BJ (cell line): Measurements from ENCODE around the gene FUT8. TPM values are rescaled to one million over a fixed set of nuclear protein-coding genes. Genes with fewer than 3 reads are reported as not detected.

Experiments
- CTCF ChIA-PET: fragments of 350-600 bp; formaldehyde crosslinking; extraction: SDS; loops from one replicate; lab custom pipeline; 2021; ENCODE audit warnings: antibody characterized with exemption, inconsistent platforms; lab: Yijun Ruan, JAX
- POLR2A ChIA-PET: fragments of 300-600 bp; sonication (Branson Sonifier 250); formaldehyde crosslinking; extraction: SDS; loops from one replicate; lab custom pipeline; 2021; ENCODE audit warnings: antibody characterized with exemption; lab: Charles Lee
- DNase-seq: peaks from one replicate; pipeline ENCODE4 v3.0.0-alpha.2; 2011; ENCODE audit warnings: low read depth
- H3K27me3 ChIP-seq: 2 replicates; pipeline ENCODE4 v1.6.0; 2011; ENCODE audit warnings: low read length; ENCODE audit not compliant: control insufficient read depth, insufficient read depth
- H3K36me3 ChIP-seq: 2 replicates; pipeline ENCODE4 v1.5.1; 2011; ENCODE audit warnings: low read length; ENCODE audit not compliant: control insufficient read depth, insufficient read depth
- H3K4me3 ChIP-seq: 2 replicates; pipeline ENCODE4 v1.5.1; 2011; ENCODE audit warnings: low read depth, mild to moderate bottlenecking, control low read depth, low read length
- CTCF ChIP-seq: IDR thresholded peaks from 2 replicates; pipeline ENCODE4 v1.5.1; 2011; ENCODE audit warnings: low read depth, mild to moderate bottlenecking, control low read depth, inconsistent platforms, low read length, moderate library complexity; ENCODE audit not compliant: insufficient read depth
- polyA plus RNA-seq: library from polyadenylated mRNA; depleted of rRNA; stranded (reverse); fragments of >200 nt; gene quantifications from 2 replicates; pipeline ENCODE4 v1.2.3, GENCODE V29; 2011

Gene FUT8
- polyA plus RNA-seq, 1 experiment: 14.7 TPM

GRCh38 chr14:65517635-65518542 is 105.4 kb downstream of the FUT8 start:
- no peak for DNase-seq
- Histone ChIP-seq H3K27me3 (no peaks in the 10 kb centered on the region), H3K36me3 (no peaks in the 10 kb centered on the region), H3K4me3 (no peak overlapping the region)
- CTCF ChIA-PET: interaction anchor here (0.6 to 1.0 kb wide), 2 partner anchors 10 to 12 kb away, joined by 3 read pairs; no protein-coding TSS in a partner anchor
- POLR2A ChIA-PET: interaction anchor here (0.8 kb wide), 1 partner anchor 10 kb away, joined by 6 read pairs; no protein-coding TSS in a partner anchor
- no peak for TF ChIP-seq CTCF

- Histone ChIP-seq H3K27me3 (no peaks in the 10 kb centered on the region), H3K4me3 (no peak overlapping the region), H3K36me3 (no peaks in the 10 kb centered on the region)
- no peak for DNase-seq
- CTCF ChIA-PET: interaction anchor here (1.1 kb wide), 1 partner anchor 10 kb away, joined by 3 read pairs; no protein-coding TSS in a partner anchor
- no peak for TF ChIP-seq CTCF
- POLR2A ChIA-PET: interaction anchor here (1.1 kb wide), 1 partner anchor 10 kb away, joined by 6 read pairs; no protein-coding TSS in a partner anchor
Measured at GRCh38 chr14:65528069-65528468, 115.5 kb downstream of the FUT8 start.

GRCh38 chr14:65531148-65531547 is 118.6 kb downstream of the FUT8 start:
- Histone ChIP-seq H3K27me3 (no peaks in the 10 kb centered on the region), H3K36me3 (no peaks in the 10 kb centered on the region), H3K4me3 (no peak overlapping the region)
- CTCF ChIA-PET: no interaction called here
- DNase-seq: no peak
- POLR2A ChIA-PET: no interaction called here
- TF ChIP-seq CTCF: no peak

- no peak for TF ChIP-seq CTCF
- Histone ChIP-seq H3K4me3 (no peak overlapping the region), H3K27me3 (no peaks in the 10 kb centered on the region), H3K36me3 (no peaks in the 10 kb centered on the region)
- ChIA-PET CTCF (no interaction called here), POLR2A (no interaction called here)
- no peak for DNase-seq
Measured at GRCh38 chr14:65533736-65534404, 121.3 kb downstream of the FUT8 start.

GRCh38 chr14:65536781-65537423 is 124.4 kb downstream of the FUT8 start:
- Histone ChIP-seq H3K36me3 (no peaks in the 10 kb centered on the region), H3K27me3 (no peaks in the 10 kb centered on the region), H3K4me3 (no peak overlapping the region)
- no peak for TF ChIP-seq CTCF
- ChIA-PET CTCF (no interaction called here), POLR2A (no interaction called here)
- no peak for DNase-seq
